A549 (cell line): ENCODE data around the gene AURKB.

Experiments
- GATA3 ChIP-seq: IDR thresholded peaks from 2 replicates; pipeline ENCODE4 v1.6.1; 2012; ENCODE audit warnings: borderline replicate concordance
- POLR2A ChIP-seq: IDR thresholded peaks from 2 replicates; pipeline ENCODE4 v1.6.1; 2012; ENCODE audit warnings: mild to moderate bottlenecking, low read length
- TF ChIP-seq, protein P1 (sequence below): fragments of >200 bp; sonication (Bioruptor Twin); formaldehyde crosslinking; IDR thresholded peaks from 3 replicates; pipeline ENCODE4 v1.5.1; 2016
- TF ChIP-seq, protein P2 (sequence below): IDR thresholded peaks from 2 replicates; pipeline ENCODE4 v1.6.1; 2012

DNA sequence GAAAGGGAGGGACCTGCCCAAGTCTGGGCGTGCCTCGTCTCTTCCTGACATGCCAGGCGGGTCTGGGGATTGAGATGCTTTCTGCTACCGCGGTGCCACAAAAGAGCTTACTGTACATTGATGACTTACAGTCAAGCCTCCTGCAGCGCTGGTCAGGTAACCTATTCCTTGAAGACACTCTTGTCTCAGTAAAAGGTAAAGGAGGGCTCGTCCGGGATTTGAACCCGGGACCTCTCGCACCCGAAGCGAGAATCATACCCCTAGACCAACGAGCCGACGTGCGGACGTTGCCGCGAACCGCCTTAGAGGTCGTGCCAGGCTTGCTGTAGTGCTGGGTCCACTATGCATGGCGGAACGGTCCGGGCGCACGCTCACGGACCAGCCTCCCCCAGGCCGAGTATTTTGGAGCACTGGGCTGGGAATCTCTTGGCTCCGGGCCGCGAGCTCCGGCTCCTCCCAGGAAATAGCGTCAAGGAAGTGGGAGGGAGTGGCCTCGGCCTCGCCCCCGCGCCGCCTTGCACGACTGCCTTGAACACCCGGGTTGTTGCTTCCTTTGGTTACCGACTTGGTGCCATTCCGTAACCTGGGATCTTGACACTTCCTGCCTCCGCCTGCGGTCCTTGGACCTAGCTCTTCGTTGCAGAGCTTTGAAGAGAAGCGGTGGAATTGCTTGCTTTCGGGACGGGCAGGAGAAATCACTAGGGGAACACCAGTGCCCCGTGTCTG lies 12.4 kb upstream of the AURKB start:
- TF ChIP-seq, protein P1, sequence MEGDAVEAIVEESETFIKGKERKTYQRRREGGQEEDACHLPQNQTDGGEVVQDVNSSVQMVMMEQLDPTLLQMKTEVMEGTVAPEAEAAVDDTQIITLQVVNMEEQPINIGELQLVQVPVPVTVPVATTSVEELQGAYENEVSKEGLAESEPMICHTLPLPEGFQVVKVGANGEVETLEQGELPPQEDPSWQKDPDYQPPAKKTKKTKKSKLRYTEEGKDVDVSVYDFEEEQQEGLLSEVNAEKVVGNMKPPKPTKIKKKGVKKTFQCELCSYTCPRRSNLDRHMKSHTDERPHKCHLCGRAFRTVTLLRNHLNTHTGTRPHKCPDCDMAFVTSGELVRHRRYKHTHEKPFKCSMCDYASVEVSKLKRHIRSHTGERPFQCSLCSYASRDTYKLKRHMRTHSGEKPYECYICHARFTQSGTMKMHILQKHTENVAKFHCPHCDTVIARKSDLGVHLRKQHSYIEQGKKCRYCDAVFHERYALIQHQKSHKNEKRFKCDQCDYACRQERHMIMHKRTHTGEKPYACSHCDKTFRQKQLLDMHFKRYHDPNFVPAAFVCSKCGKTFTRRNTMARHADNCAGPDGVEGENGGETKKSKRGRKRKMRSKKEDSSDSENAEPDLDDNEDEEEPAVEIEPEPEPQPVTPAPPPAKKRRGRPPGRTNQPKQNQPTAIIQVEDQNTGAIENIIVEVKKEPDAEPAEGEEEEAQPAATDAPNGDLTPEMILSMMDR = no peak
- TF ChIP-seq GATA3 (no peak; the same call in 1 of the 2 replicates), POLR2A (peak; percentile 85)
- TF ChIP-seq, protein P2, sequence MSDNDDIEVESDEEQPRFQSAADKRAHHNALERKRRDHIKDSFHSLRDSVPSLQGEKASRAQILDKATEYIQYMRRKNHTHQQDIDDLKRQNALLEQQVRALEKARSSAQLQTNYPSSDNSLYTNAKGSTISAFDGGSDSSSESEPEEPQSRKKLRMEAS = peak; percentile 70
